MM.1S (cell line): Measurements from ENCODE around the gene TBC1D10A.

Experiments
- DNase-seq: peaks from one replicate; pipeline ENCODE4 v3.0.0-alpha.2; 2015
- H2AFZ ChIP-seq: fragments of 300-600 bp; sonication (generic); 2 replicates; pipeline ENCODE4 v1.6.0; 2016; ENCODE audit warnings: antibody characterized with exemption, low read length
- H3F3A ChIP-seq: fragments of 300-600 bp; sonication (generic); 2 replicates; pipeline ENCODE4 v1.6.1; 2016; ENCODE audit warnings: mild to moderate bottlenecking, antibody characterized with exemption, low read length, moderate library complexity, mixed read lengths; ENCODE audit not compliant: insufficient read depth
- H3K27ac ChIP-seq: fragments of 300-600 bp; sonication (generic); 2 replicates; pipeline ENCODE4 v1.5.1; 2016; ENCODE audit warnings: mild to moderate bottlenecking, low read length
- H3K27me3 ChIP-seq: fragments of 300-600 bp; sonication (generic); replicated peaks from 2 replicates; pipeline ENCODE4 v1.6.0; 2016; ENCODE audit warnings: low read length; ENCODE audit not compliant: insufficient read depth
- H3K36me3 ChIP-seq: fragments of 300-600 bp; sonication (generic); replicated peaks from 2 replicates; pipeline ENCODE4 v1.6.1; 2016; ENCODE audit warnings: mild to moderate bottlenecking, low read length, mixed read lengths; ENCODE audit not compliant: insufficient read depth
- H3K4me1 ChIP-seq: fragments of 300-600 bp; sonication (generic); 2 replicates; pipeline ENCODE4 v1.6.1; 2016; ENCODE audit warnings: low read length, mixed read lengths
- H3K4me2 ChIP-seq: fragments of 300-600 bp; sonication (generic); 2 replicates; pipeline ENCODE4 v1.6.0; 2016; ENCODE audit warnings: low read depth, low read length
- H3K4me3 ChIP-seq: fragments of 300-600 bp; sonication (generic); 2 replicates; pipeline ENCODE4 v1.5.1; 2016; ENCODE audit warnings: low read length, mixed read lengths
- H3K79me2 ChIP-seq: fragments of 300-600 bp; sonication (generic); 2 replicates; pipeline ENCODE4 v1.6.1; 2016; ENCODE audit warnings: mixed run types, low read length, mixed read lengths
- H3K9ac ChIP-seq: fragments of 300-600 bp; sonication (generic); 2 replicates; pipeline ENCODE4 v1.6.1; 2016; ENCODE audit warnings: low read length, mixed read lengths
- H3K9me2 ChIP-seq: fragments of 300-600 bp; sonication (generic); replicated peaks from 2 replicates; pipeline ENCODE4 v1.6.1; 2016; ENCODE audit warnings: mild to moderate bottlenecking, low read length, mixed read lengths; ENCODE audit not compliant: insufficient read depth
- H3K9me3 ChIP-seq: fragments of 300-600 bp; sonication (generic); replicated peaks from 2 replicates; pipeline ENCODE4 v1.6.1; 2016; ENCODE audit warnings: mild to moderate bottlenecking, low read length, mixed read lengths; ENCODE audit not compliant: insufficient read depth
- H4K20me1 ChIP-seq: fragments of 300-600 bp; sonication (generic); 2 replicates; pipeline ENCODE4 v1.6.1; 2016; ENCODE audit warnings: mild to moderate bottlenecking, low read length, moderate library complexity, mixed read lengths; ENCODE audit not compliant: insufficient read depth
- CTCF ChIP-seq: fragments of 300-600 bp; sonication (generic); IDR thresholded peaks from 2 replicates; pipeline ENCODE4 v1.5.1; 2016; ENCODE audit warnings: antibody characterized with exemption, low read length, mixed read lengths
- EZH2 ChIP-seq: fragments of 300-600 bp; sonication (generic); optimal IDR thresholded peaks from 2 replicates; pipeline ENCODE3; 2017; ENCODE audit warnings: low read depth, mild to moderate bottlenecking, antibody characterized with exemption, low read length, mixed read lengths
- EZH2phosphoT487 ChIP-seq: fragments of 300-600 bp; sonication (generic); IDR thresholded peaks from 2 replicates; pipeline ENCODE4 v1.6.1; 2018; ENCODE audit warnings: antibody characterized with exemption, low read length

The TBC1D10A gene

GRCh38 chr22:30325724-30326254 is 952 bp downstream of the TBC1D10A start:
- Histone ChIP-seq H3K9me2 (no peaks in the 10 kb centered on the region), H3K4me3 (peak overlapping the region; percentile 93), H3K4me2 (peak overlapping the region; percentile 91), H3K79me2 (peaks cover 35% of the 10 kb centered on the region), H3K4me1 (peaks cover 32% of the 10 kb centered on the region), H2AFZ (no peak overlapping the region), H3K9me3 (no peaks in the 10 kb centered on the region), H3K36me3 (no peaks in the 10 kb centered on the region), H3F3A (peaks cover 15% of the 10 kb centered on the region), H4K20me1 (no peaks in the 10 kb centered on the region), H3K9ac (peak overlapping the region; percentile 70; the same call in 1 of the 2 replicates), H3K27me3 (no peaks in the 10 kb centered on the region), H3K27ac (no peak overlapping the region)
- TF ChIP-seq EZH2phosphoT487, result no peak
- no peak for TF ChIP-seq CTCF
- TF ChIP-seq EZH2, result no peak
- no peak for DNase-seq

DNA sequence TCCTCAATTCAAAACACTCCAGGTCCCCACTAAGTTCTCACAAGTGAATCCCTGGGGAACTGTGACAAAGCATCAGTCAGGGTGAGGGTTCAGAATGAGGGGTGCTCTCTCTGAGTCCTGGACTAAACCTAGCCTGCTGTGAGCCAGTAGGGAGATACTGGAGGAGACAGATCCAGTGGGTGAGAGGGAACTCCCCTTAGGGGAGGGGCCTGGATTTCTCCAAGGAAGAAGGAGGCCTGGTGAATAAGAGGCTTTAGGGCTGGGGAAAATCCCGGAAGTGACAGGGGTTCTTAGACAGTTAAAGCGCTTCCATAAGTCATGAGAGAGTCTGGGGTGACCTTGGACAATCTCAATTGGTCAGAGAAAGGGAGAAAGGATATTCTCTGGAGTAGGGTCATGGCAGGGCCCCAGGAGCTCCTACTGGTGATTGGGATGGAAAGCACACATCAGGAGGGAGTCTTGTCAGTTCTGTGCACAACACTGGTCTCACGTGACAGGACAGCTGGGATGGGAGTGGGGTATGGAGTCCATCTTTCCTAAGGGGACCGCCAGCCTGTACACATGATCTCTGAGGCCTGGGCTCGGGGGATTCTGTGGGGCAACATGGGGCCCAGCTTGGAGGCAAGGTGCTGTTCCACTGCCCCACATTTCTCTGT is 1.5 kb downstream of the TBC1D10A start:
- Histone ChIP-seq H3F3A (peaks cover 15% of the 10 kb centered on the region), H3K9me2 (no peaks in the 10 kb centered on the region), H3K79me2 (peaks cover 41% of the 10 kb centered on the region), H3K36me3 (no peaks in the 10 kb centered on the region), H3K4me2 (peak overlapping the region; percentile 91), H3K27me3 (no peaks in the 10 kb centered on the region), H3K27ac (no peak overlapping the region), H3K4me3 (peak overlapping the region; percentile 93), H2AFZ (no peak overlapping the region), H3K9ac (no peak overlapping the region), H3K4me1 (peaks cover 32% of the 10 kb centered on the region), H3K9me3 (no peaks in the 10 kb centered on the region), H4K20me1 (no peaks in the 10 kb centered on the region)
- DNase-seq, result no peak
- TF ChIP-seq CTCF, result no peak
- no peak for TF ChIP-seq EZH2
- no peak for TF ChIP-seq EZH2phosphoT487

DNA sequence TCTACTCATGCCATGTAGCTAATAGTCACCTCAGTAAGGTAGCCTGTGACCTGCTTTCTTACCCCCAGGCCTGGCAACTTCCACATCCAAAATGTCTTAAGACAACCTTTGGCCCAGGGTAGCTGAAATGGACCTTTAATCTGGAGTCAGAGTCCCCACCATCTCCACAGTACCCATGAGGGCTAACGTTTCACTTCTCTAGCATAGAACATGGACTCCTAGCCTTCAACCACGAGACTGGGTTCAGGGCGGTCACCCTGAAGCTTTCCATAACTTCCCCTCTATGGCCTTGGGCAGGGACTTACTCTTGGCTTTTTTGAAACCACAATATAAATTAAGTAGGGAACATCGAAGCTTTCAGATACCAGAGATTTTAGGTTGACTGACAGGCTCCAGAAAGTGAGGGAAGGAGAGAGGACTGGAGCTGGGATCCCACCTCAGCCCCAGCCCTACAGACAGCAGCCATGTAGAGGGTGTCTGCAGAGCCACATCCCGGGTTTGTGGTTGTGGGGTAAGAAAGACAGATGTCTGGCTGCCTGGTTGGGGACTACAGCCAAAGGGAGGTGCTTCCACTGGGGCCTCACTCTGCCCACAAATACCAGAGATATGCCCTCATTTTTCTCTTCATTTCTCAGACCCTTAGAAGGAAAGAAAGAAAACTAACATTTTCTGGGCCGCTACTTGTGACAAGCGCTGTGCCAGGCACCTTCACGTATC is 2.6 kb downstream of the TBC1D10A start:
- Histone ChIP-seq H3K79me2 (peaks cover 49% of the 10 kb centered on the region), H3K4me2 (peak overlapping the region; percentile 91; the same call in 1 of the 2 replicates), H3K4me1 (peaks cover 32% of the 10 kb centered on the region), H2AFZ (no peak overlapping the region), H3K9me2 (no peaks in the 10 kb centered on the region), H3K4me3 (no peak overlapping the region), H3K27me3 (no peaks in the 10 kb centered on the region), H3K9ac (no peak overlapping the region), H3K9me3 (no peaks in the 10 kb centered on the region), H3F3A (peaks cover 15% of the 10 kb centered on the region), H3K27ac (no peak overlapping the region; the same call in 1 of the 2 replicates), H3K36me3 (no peaks in the 10 kb centered on the region), H4K20me1 (no peaks in the 10 kb centered on the region)
- TF ChIP-seq EZH2phosphoT487 (no peak), CTCF (no peak), EZH2 (no peak)
- DNase-seq, result no peak
